Fibroblast of villous mesenchyme (primary cell): Measurements from ENCODE around the gene SAPCD1. TPM values are rescaled to one million over a fixed set of nuclear protein-coding genes. Genes with fewer than 3 reads are reported as not detected.

ENCODE experiments used
- DNase-seq: peaks from one replicate; pipeline ENCODE4 v3.0.0-alpha.2; 2010; ENCODE audit warnings: low read depth
- H3K4me3 ChIP-seq: 2 replicates; pipeline ENCODE4 v1.5.1; 2011; ENCODE audit warnings: low read depth, mild to moderate bottlenecking, low read length
- CTCF ChIP-seq: IDR thresholded peaks from 2 replicates; pipeline ENCODE4 v1.5.1; 2012; ENCODE audit warnings: low read depth, mild to moderate bottlenecking, low read length; ENCODE audit not compliant: insufficient read depth
- total RNA-seq: library from RNA; depleted of rRNA; stranded (reverse); fragments of >200 nt; gene quantifications from 2 replicates; pipeline ENCODE4 v1.2.3, GENCODE V29; 2012

SAPCD1 gene
- total RNA-seq, 1 donor = 0.43 TPM

- no peak for TF ChIP-seq CTCF
- H3K4me3 ChIP-seq = peak within 1 kb of the TSS; percentile 99
- peak; percentile 80 for DNase-seq
Measured at GRCh38 chr6:31736021-31736767, 26.3 kb upstream of the SAPCD1 start, which contains the start of gene CLIC1. Gene CLIC1, minus strand, starts transcription at chr6:31736530. Its CDS starts 230 bp downstream, at chr6:31736300.

- no peak for DNase-seq
- peak overlapping the region; percentile 99 for H3K4me3 ChIP-seq
- no peak for TF ChIP-seq CTCF
Measured at GRCh38 chr6:31736768-31737314, 25.6 kb upstream of the SAPCD1 start.

GRCh38 chr6:31737315-31737990 lies 25.0 kb upstream of the SAPCD1 start:
- no peak for TF ChIP-seq CTCF
- H3K4me3 ChIP-seq = peak overlapping the region; percentile 5
- no peak for DNase-seq

- peak overlapping the region; percentile 5 for H3K4me3 ChIP-seq
- peak; percentile 33 for TF ChIP-seq CTCF
- DNase-seq = peak; percentile 84
Measured at GRCh38 chr6:31737991-31738979, 24.2 kb upstream of the SAPCD1 start.

- peak; percentile 99 for DNase-seq
- H3K4me3 ChIP-seq = peak within 1 kb of the TSS; percentile 94
- no peak for TF ChIP-seq CTCF
Measured at GRCh38 chr6:31739639-31740396, 22.6 kb upstream of the SAPCD1 start, which contains the start of gene MSH5. Gene MSH5, plus strand, starts transcription at chr6:31740005. Its CDS starts 462 bp downstream, at chr6:31740467.
